Measurements from ENCODE around the gene PRND. TPM values are rescaled to one million over a fixed set of nuclear protein-coding genes. Genes with fewer than 3 reads are reported as not detected.

The PRND gene
- total and polyA plus RNA-seq, 2 of the 13 experiments (the other 11 are each of a cell fraction or from before 2014, with no cell fraction given), result not detected

- in situ Hi-C loops (cut with HindIII; ENCODE audit: extremely low pct_ligation_motif_present, low pct_unique_long_range_greater_than_20kb), result no loop called here
- intact Hi-C loops (cut with micrococcal nuclease; ENCODE audit: unreplicated experiment), result no loop called here
- ATAC-seq (no peak), DNase-seq (ENCODE audit: low spot score) (no peak), FAIRE-seq (no peak)
- 92% methylated on average over 2 of the region's 2 CpGs for WGBS (ENCODE audit: low lambda C conversion rate)
- peaks cover 52% of the 10 kb centered on the region for H3K79me2 ChIP-seq (ENCODE audit: insufficient read depth, low read length)
- H3K27ac ChIP-seq (ENCODE audit: extremely low read length, insufficient read depth, low read length), result no peak overlapping the region
- no peaks in the 10 kb centered on the region; a peak in 2 of 5 replicates for H3K27me3 ChIP-seq (ENCODE audit: control insufficient read depth in 1 of 2, insufficient read depth in 2 of 2, low read length in 2 of 2)
- no TSS peak for BruUV-seq (replicated peaks)
- peaks cover 70% of the 10 kb centered on the region for H3K4me1 ChIP-seq (ENCODE audit: insufficient read depth, low read length)
- ChIA-PET CTCF (ENCODE audit: low intra/inter-chr PET ratio, low total read pairs) (no interaction called here), POLR2A (no interaction called here)
- H3K36me3 ChIP-seq (replicated peaks in 1 of 2; ENCODE audit: control insufficient read depth in 1 of 2, insufficient read depth in 2 of 2, low read length in 2 of 2), result peaks cover 0 to 5% of the 10 kb centered on the region in 2 experiments; a peak in 1 of 5 replicates
- H3K4me3 ChIP-seq (replicated peaks in 1 of 3; ENCODE audit: insufficient read depth in 1 of 3, low read depth in 2 of 3, low read length in 3 of 3), result no peak overlapping the region
- TF ChIP-seq ZNF367 (CRISPR knock-in tag; IDR thresholded peaks at IDR 0.05; ENCODE audit: borderline replicate concordance) (no peak), ATF1 (CRISPR knock-in tag; IDR thresholded peaks at IDR 0.05) (0 out of 2 replicates have a peak, but pooled peaks have one; percentile 4), RBFOX2 (IDR thresholded peaks at IDR 0.05; ENCODE audit: low read depth, low read length) (0 out of 2 replicates have a peak, but pooled peaks have one; percentile 15)
- H3K9me3 ChIP-seq (ENCODE audit: low read length), result no peaks in the 10 kb centered on the region
- no peak overlapping the region for H3K9ac ChIP-seq (ENCODE audit: insufficient read depth, low read depth, low read length)
- H3K4me2 ChIP-seq (ENCODE audit: low read depth, low read length), result 0 out of 2 replicates have a peak overlapping the region, but pooled peaks have one; percentile 1
- no peak overlapping the region for H2AFZ ChIP-seq (ENCODE audit: low read length)
- peaks cover 20% of the 10 kb centered on the region for H4K20me1 ChIP-seq (ENCODE audit: insufficient read depth, low read length)
Observed at GRCh38 chr20:4688305-4688704, 33.4 kb upstream of the PRND start.

DNA sequence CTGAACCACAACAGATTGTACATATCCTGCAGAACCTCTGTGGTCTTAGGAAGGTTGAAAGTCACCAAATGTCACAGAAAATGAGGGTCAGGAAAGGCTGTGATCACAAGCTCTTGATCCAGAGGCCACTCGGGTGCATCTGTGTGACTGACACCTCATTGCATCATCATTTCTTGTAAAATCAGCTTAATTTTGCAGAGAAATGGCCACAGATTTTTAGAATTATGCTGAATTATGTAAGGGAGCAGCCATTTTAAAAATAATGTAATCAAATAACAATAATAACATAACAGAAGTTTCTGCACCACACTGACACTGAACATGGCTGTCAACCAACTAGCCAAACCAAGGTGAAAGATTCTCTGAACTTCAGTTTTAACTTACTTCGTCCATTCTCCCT is 32.5 kb upstream of the PRND start:
- CTCF ChIA-PET (ENCODE audit: low intra/inter-chr PET ratio, low total read pairs), result no interaction called here
- Histone ChIP-seq H4K20me1 (ENCODE audit: insufficient read depth, low read length) (peaks cover 20% of the 10 kb centered on the region), H3K27me3 (ENCODE audit: control insufficient read depth in 1 of 2, insufficient read depth in 2 of 2, low read length in 2 of 2) (no peaks in the 10 kb centered on the region; a peak in 2 of 5 replicates), H3K36me3 (replicated peaks in 1 of 2; ENCODE audit: control insufficient read depth in 1 of 2, insufficient read depth in 2 of 2, low read length in 2 of 2) (peaks cover 0 to 7% of the 10 kb centered on the region in 2 experiments; a peak in 1 of 5 replicates), H3K9ac (ENCODE audit: insufficient read depth, low read depth, low read length) (no peak overlapping the region), H3K4me2 (ENCODE audit: low read depth, low read length) (no peak overlapping the region), H3K4me1 (ENCODE audit: insufficient read depth, low read length) (peaks cover 68% of the 10 kb centered on the region), H3K79me2 (ENCODE audit: insufficient read depth, low read length) (peaks cover 59% of the 10 kb centered on the region), H3K27ac (ENCODE audit: extremely low read length, insufficient read depth, low read length) (no peak overlapping the region), H2AFZ (ENCODE audit: low read length) (no peak overlapping the region), H3K4me3 (replicated peaks in 1 of 3; ENCODE audit: insufficient read depth in 1 of 3, low read depth in 2 of 3, low read length in 3 of 3) (no peak overlapping the region), H3K9me3 (ENCODE audit: low read length) (no peaks in the 10 kb centered on the region)
- POLR2A ChIA-PET, result interaction anchor here (0.8 to 1.3 kb wide), 2 partner anchors 31 to 431 kb away, joined by 4 to 7 read pairs; no protein-coding TSS in a partner anchor
- WGBS (ENCODE audit: low lambda C conversion rate), result 81% methylated on average over 2 of the region's 2 CpGs
- ATAC-seq, result no peak
- no peak for DNase-seq (ENCODE audit: low spot score)
- intact Hi-C loops (cut with micrococcal nuclease; ENCODE audit: unreplicated experiment), result no loop called here
- BruUV-seq (replicated peaks), result no TSS peak
- FAIRE-seq, result no peak
- in situ Hi-C loops (cut with HindIII; ENCODE audit: extremely low pct_ligation_motif_present, low pct_unique_long_range_greater_than_20kb), result no loop called here
- TF ChIP-seq GATAD1 (CRISPR knock-in tag; IDR thresholded peaks at IDR 0.05) (no peak), FOXJ3 (CRISPR knock-in tag; IDR thresholded peaks at IDR 0.05; ENCODE audit: borderline replicate concordance) (0 out of 2 replicates have a peak, but pooled peaks have one; percentile 32), MTA3 (CRISPR knock-in tag; IDR thresholded peaks at IDR 0.05) (no peak), ATF7 (IDR thresholded peaks at IDR 0.05) (peak; percentile 59), ATF7 (CRISPR knock-in tag; IDR thresholded peaks at IDR 0.05) (no peak), RBAK (CRISPR knock-in tag; IDR thresholded peaks at IDR 0.05) (no peak), TOE1 (CRISPR knock-in tag; IDR thresholded peaks at IDR 0.05) (no peak), HNRNPUL1 (IDR thresholded peaks at IDR 0.05; ENCODE audit: low read depth, low read length) (no peak), KLF16 (CRISPR knock-in tag; IDR thresholded peaks at IDR 0.05) (no peak), BCL6 (CRISPR knock-in tag; IDR thresholded peaks at IDR 0.05) (no peak), CEBPG (CRISPR knock-in tag; IDR thresholded peaks at IDR 0.05) (peak; percentile 63; the same call in 1 of the 2 replicates), ZNF34 (CRISPR knock-in tag; IDR thresholded peaks at IDR 0.05; ENCODE audit: borderline replicate concordance) (no peak)
- TF ChIP-seq, protein P1, sequence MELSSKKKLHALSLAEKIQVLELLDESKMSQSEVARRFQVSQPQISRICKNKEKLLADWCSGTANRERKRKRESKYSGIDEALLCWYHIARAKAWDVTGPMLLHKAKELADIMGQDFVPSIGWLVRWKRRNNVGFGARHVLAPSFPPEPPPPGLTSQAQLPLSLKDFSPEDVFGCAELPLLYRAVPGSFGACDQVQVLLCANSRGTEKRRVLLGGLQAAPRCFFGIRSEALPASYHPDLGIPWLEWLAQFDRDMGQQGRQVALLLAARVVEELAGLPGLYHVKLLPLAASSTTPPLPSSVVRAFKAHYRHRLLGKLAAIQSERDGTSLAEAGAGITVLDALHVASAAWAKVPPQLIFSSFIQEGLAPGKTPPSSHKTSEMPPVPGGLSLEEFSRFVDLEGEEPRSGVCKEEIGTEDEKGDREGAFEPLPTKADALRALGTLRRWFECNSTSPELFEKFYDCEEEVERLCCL (CRISPR knock-in tag; IDR thresholded peaks at IDR 0.05; ENCODE audit: borderline replicate concordance), result no peak
- TF ChIP-seq, protein P2, sequence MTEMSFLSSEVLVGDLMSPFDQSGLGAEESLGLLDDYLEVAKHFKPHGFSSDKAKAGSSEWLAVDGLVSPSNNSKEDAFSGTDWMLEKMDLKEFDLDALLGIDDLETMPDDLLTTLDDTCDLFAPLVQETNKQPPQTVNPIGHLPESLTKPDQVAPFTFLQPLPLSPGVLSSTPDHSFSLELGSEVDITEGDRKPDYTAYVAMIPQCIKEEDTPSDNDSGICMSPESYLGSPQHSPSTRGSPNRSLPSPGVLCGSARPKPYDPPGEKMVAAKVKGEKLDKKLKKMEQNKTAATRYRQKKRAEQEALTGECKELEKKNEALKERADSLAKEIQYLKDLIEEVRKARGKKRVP (CRISPR knock-in tag; IDR thresholded peaks at IDR 0.05), result peak; percentile 26 to 63; a peak in 2 of 4 replicates

Measured in HepG2 (cell line).